B cell (primary cell): ENCODE measurements around the gene YARS1.

Experiments used
- CTCF ChIP-seq: fragments of 200-600 bp; IDR thresholded peaks from one replicate; pipeline ENCODE4 v1.8.0; 2022; ENCODE audit warnings: antibody characterized with exemption, mild to moderate bottlenecking
- EZH2 ChIP-seq: IDR thresholded peaks from 2 replicates; pipeline ENCODE4 v1.6.1; 2012; ENCODE audit warnings: borderline replicate concordance, low read depth, mild to moderate bottlenecking, moderate library complexity, low read length; ENCODE audit not compliant: insufficient read depth, poor library complexity, severe bottlenecking

DNA sequence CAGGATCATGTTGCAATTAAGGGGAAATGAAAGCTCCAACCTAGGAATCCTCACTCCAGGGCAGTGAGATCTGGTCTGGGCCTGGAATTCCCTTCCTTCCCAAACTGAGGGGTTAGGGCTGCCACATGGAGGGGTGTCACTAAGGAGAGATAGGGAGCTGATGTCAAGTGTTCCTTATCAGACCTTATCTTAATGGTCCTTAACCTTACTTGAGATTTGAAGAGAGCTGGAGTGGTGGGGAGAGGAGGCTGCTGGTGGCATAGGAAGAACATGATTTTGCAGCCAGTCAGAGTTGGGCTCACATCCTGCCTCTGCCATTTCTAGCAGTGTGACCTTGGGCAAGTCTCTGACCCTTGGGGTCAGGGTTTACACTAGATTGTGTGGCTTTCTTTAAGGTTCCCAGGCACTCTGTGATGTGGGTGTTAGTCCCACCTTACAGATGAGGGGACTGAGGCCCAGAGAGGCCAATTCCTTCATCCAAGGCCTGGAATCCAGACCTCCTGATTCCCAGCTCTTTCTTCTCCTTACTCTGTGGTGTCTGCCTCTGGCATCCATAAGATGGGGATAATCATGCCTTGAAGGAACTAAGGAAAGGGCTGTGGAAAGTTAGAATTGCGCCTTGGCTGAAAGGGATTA is 58.2 kb downstream of the YARS1 start:
- TF ChIP-seq CTCF (no peak), EZH2 (no peak)
